Measurements from ENCODE around the gene DGKG. TPM values are rescaled to one million over a fixed set of nuclear protein-coding genes. Genes with fewer than 3 reads are reported as not detected.

The DGKG gene
- total RNA-seq, 1 donor from 2014 or later: 2.2 TPM

- no peak for DNase-seq
These were observed 5.6 kb upstream of the DGKG start for GRCh38 chr3:186367631-186368030.

GRCh38 chr3:186366206-186366605, 4.2 kb upstream of the DGKG start:
- no peak for DNase-seq

- DNase-seq: no peak
These were observed 3.4 kb upstream of the DGKG start for GRCh38 chr3:186365202-186365974.

DNA sequence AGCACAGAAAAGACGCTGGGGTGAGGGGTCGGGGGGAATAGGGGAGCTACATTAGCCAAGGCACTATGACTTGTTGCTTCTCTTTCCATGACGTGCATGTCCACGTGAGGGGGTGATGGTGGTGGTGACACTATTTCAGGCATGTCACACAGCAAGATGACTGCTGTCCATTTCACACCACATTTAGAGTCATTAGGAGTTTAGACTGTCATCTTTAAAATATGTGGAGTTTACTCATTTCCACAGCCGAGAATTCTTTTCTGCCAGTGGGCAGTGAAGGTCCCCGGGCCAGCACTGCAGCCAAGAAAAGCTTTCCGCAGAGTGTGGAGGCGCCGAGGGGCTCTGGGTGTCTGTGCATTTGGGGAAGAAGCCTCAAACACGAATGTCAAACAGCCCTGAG, 954 bp upstream of the DGKG start:
- DNase-seq: no peak

GRCh38 chr3:186362537-186362842, 456 bp upstream of the DGKG start:
- DNase-seq: no peak

DNA sequence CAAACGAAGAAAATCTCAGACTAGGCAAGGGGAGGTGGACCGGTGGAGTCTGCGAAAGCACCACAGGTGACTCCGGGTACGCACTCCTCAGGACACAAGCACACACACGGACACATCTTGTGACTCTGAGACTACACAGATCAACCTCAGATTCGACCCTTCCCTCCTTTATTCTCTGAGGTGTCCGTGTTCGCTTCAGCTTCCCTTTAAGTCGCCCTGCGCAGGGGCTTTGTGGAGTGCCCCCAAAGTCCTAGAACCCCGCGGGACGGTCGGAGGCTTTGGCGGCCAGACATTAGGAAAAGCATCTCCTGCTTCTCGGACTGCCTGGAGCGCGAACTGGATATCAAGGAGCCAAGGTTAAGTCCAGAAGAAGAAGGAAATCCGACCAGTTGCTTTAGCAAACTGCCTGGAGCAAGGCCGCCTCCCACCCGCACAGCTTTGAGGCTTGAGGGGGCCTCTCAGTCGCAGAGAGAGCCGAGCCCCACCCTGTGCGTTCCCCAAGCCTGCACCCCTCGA, 730 bp downstream of the DGKG start:
- no peak for DNase-seq

- no peak for DNase-seq
These were observed 1.3 kb downstream of the DGKG start for GRCh38 chr3:186360779-186361178.

GRCh38 chr3:186359078-186359477, 3.0 kb downstream of the DGKG start:
- no peak for DNase-seq

DNA sequence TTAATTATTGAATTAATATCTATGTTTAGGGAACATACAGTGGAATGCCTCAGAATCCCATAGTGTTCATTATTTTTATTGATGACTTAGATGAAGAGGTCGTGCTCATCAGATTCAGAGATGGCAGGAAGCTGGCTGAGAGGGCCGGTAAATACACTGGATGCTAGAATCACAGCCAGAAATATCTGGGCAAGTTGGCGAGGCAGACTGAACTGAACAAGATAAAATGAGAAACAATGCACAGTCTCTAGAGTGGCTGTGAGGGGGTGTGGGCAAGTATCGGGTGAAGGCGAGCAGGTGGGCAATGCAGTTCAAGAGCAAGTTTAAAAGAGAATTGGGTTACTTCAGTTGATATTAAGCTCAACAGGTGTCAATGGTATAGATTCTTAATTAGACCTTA, 5.9 kb downstream of the DGKG start:
- DNase-seq: no peak

GRCh38 chr3:186354100-186354499, 7.9 kb downstream of the DGKG start:
- no peak for DNase-seq

- no peak for DNase-seq
These were observed 9.7 kb downstream of the DGKG start for GRCh38 chr3:186352369-186352768.

DNA sequence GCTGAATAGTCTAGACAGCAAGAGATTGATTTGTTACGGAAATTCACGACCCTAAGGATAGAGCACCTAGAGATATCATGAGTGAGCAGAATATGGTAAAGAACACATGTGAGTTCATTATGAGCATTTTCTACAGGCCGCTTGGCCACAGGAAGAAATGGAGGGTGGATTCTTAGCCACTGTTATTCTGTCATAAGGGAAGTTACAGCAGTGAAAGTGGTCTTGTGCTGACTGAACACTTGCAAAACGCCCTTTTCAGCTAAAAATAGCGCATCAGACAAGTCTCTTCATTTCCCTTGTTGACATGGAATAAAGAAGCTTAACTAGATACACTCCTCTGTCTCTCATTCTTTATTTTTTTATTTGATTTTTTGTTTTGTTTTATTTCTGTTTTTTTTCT, 19.8 kb downstream of the DGKG start:
- peak; percentile 12 for DNase-seq

- no peak for DNase-seq
These were observed 21.8 kb downstream of the DGKG start for GRCh38 chr3:186340204-186340603.

DNA sequence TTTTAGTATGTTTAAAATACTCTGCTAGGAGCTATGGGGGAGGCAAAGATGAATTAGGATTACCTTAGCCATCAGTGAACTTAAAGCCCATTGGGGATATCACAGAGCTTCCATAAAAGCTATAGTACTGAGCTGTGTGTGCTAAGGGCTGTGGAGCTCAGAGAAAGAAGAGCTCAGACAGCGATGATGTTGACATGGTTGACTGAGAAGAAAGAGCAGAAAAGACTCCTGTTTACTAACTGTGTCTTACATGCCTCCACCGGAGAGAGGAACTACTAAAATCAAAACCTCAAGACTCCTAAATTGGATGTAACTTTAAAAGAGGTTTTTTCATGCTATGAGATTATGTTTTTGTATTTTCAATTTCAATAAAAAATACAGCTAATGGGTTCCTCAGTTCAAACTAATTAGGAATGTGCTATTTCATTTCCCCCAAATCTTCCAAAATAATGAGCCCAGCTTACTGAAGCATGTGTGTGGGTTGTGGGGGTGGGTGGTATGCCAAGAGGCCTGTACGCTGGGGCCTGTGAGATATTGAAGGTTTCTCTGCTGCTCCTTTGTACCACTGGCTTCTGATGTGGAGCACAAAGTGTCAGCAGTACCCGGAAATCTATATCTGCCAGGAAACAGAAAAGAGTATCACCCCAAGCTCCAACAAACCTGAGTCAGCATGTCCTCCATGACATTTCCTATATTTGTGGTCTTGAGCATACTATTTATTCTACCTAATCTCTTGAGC, 22.7 kb downstream of the DGKG start:
- DNase-seq: no peak

- DNase-seq: no peak
These were observed 28.8 kb downstream of the DGKG start for GRCh38 chr3:186333256-186333655.

- DNase-seq: no peak
These were observed 31.1 kb downstream of the DGKG start for GRCh38 chr3:186330772-186331460.

GRCh38 chr3:186329589-186329988, 32.4 kb downstream of the DGKG start:
- DNase-seq: no peak

- no peak for DNase-seq
These were observed 34.0 kb downstream of the DGKG start for GRCh38 chr3:186327912-186328487.

GRCh38 chr3:186322761-186323160, 39.3 kb downstream of the DGKG start:
- DNase-seq: no peak

DNA sequence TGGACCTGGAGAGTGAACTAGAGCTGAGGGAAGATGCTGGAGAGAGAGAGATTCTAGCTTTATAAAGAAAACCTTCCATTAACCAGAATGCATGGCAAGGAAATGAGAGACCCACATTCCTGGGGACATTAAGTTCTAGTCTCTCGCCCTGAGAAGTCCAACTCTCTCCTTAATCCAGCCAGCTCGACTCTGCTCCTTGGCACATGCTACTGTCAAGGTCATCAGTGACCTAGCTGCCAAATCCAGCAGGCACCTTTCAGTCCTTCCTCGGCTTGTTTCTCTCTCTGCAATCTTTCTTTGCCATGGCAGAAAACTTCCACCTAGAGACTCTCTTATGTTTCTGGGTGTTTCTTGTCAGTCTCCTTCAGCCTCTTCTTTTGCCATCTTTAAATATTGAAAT, 40.3 kb downstream of the DGKG start:
- no peak for DNase-seq

DNA sequence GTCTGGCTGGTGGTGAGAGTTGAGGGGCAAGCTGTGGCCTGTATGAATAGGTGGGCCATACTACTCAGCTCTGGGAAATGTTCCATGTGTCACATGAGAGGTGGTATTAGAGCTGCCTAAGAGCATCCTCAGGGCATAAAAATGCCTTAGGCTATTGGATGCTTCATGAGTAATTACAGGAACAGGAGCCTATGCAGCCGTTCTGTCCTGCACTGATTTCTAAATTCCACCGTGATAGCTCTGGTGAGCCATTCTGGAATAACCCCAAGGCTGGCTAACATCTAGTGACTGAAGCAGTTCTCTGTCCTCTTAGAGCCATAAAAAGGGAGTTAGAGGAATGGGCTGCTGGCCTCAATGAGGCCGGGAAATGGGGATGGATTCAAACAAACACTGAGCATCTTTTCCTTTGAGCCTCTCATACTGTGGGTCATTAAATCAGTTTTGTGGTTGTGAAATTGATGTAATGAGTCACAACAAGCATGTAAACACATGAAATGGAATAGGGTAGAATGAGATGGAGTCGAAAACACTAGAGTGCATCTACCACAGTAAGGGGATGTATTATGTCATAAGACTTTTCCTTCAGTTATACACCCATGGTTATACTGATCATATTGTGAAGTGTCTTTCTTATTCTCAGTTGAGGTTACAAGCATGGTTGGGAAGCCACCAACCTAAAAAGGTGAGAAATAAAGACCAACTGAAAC, 41.0 kb downstream of the DGKG start:
- DNase-seq: no peak

- no peak for DNase-seq
These were observed 42.1 kb downstream of the DGKG start for GRCh38 chr3:186319945-186320344.
